GM18870 (cell line): Measurements from ENCODE around the gene RNF125.
"Not testable (repeated sequence)": the region's sequence is repeated elsewhere in the genome, so short reads cannot be mapped to it uniquely, and the experiment has no call there.

ENCODE experiments used
- ATAC-seq: cut with Tn5 transposase; IDR thresholded peaks from one replicate; pipeline ENCODE4 v1.9.1; 2021; ENCODE audit warnings: moderate library complexity; ENCODE audit not compliant: unreplicated experiment

The RNF125 gene

GRCh38 chr18:32083781-32084180 lies 65.2 kb downstream of the RNF125 start:
- no peak for ATAC-seq

GRCh38 chr18:32086881-32087280 lies 68.3 kb downstream of the RNF125 start:
- no peak for ATAC-seq

GRCh38 chr18:32090831-32091230 lies 72.2 kb downstream of the RNF125 start:
- not testable (repeated sequence) for ATAC-seq

- ATAC-seq: no peak
Measured at GRCh38 chr18:32091325-32091723, 72.7 kb downstream of the RNF125 start.

GRCh38 chr18:32091724-32092421 lies 73.2 kb downstream of the RNF125 start, which contains the start of gene RNF138:
TSS of gene RNF138 (plus strand) at chr18:32091874. CDS start at chr18:32092777, 903 bp downstream.
- peak; percentile 43 for ATAC-seq

GRCh38 chr18:32092422-32093101 lies 73.9 kb downstream of the RNF125 start:
- peak; percentile 58 for ATAC-seq

- ATAC-seq: peak; percentile 46
Measured at GRCh38 chr18:32093102-32093511, 74.5 kb downstream of the RNF125 start.

- ATAC-seq: peak; percentile 2
Measured at GRCh38 chr18:32093523-32093922, 74.9 kb downstream of the RNF125 start.

GRCh38 chr18:32095192-32095899 lies 76.7 kb downstream of the RNF125 start:
- ATAC-seq: no peak

- no peak for ATAC-seq
Measured at GRCh38 chr18:32095900-32096229, 77.2 kb downstream of the RNF125 start.

GRCh38 chr18:32096946-32097345 lies 78.3 kb downstream of the RNF125 start:
- ATAC-seq: no peak

GRCh38 chr18:32104516-32104915 lies 85.9 kb downstream of the RNF125 start:
- ATAC-seq: no peak

- no peak for ATAC-seq
Measured at GRCh38 chr18:32110005-32110404, 91.4 kb downstream of the RNF125 start.

GRCh38 chr18:32111706-32112105 lies 93.1 kb downstream of the RNF125 start:
- ATAC-seq: no peak

- ATAC-seq: no peak
Measured at GRCh38 chr18:32112826-32113225, 94.2 kb downstream of the RNF125 start.

- ATAC-seq: no peak
Measured at GRCh38 chr18:32114293-32114942, 95.8 kb downstream of the RNF125 start.

- no peak for ATAC-seq
Measured at GRCh38 chr18:32122039-32122438, 103.4 kb downstream of the RNF125 start.
